Thymus (tissue), 11 donors: Measurements from ENCODE around the gene FITM2. TPM values are rescaled to one million over a fixed set of nuclear protein-coding genes. Genes with fewer than 3 reads are reported as not detected.
"Not testable (repeated sequence)": the region's sequence is repeated elsewhere in the genome, so short reads cannot be mapped to it uniquely, and the experiment has no call there.

Source experiments
- DNase-seq, 9 donors: peaks; one replicate each; pipeline ENCODE4 v3.0.0-alpha.2; 2013; ENCODE audit warnings: low spot score in 9 of 9, low read depth in 6 of 9, missing footprints in 1 of 9
- H3K27ac ChIP-seq, 2 donors: one replicate each; pipeline ENCODE4 v1.5.1; 2013; ENCODE audit warnings: control low read depth in 1 of 2, low read depth in 1 of 2, low read length in 1 of 2, mild to moderate bottlenecking in 1 of 2, moderate library complexity in 1 of 2
- H3K27me3 ChIP-seq, 2 donors: one replicate each; pipeline ENCODE4 v1.5.1; 2013; ENCODE audit warnings: low read length in 1 of 2; ENCODE audit not compliant: control insufficient read depth in 2 of 2, insufficient read depth in 1 of 2
- H3K36me3 ChIP-seq, 2 donors: one replicate each; pipeline ENCODE4 v1.5.1; 2013; ENCODE audit warnings: low read length in 1 of 2, mild to moderate bottlenecking in 1 of 2, moderate library complexity in 1 of 2; ENCODE audit not compliant: control insufficient read depth in 2 of 2, insufficient read depth in 2 of 2
- H3K4me1 ChIP-seq, 2 donors: one replicate each; pipeline ENCODE4 v1.5.1; 2013; ENCODE audit warnings: low read length in 2 of 2; ENCODE audit not compliant: control insufficient read depth in 2 of 2, insufficient read depth in 2 of 2
- H3K4me3 ChIP-seq, 2 donors: one replicate each; pipeline ENCODE4 v1.5.1; 2013; ENCODE audit warnings: low read length in 2 of 2, control low read depth in 1 of 2, mild to moderate bottlenecking in 1 of 2
- H3K9me3 ChIP-seq, 2 donors: one replicate each; pipeline ENCODE4 v1.5.1; 2013; ENCODE audit warnings: low read length in 1 of 2, mild to moderate bottlenecking in 1 of 2; ENCODE audit not compliant: control insufficient read depth in 2 of 2, insufficient read depth in 1 of 2
- WGBS: extraction: QIAGEN DNeasy Blood & Tissue Kit; methylation state at CpG from one replicate; pipeline ENCODE4 v1.1.7; 2013; 5-methylcytosine and 5-hydroxymethylcytosine counted together
- polyA plus RNA-seq: library from polyadenylated mRNA; stranded (reverse); fragments of 200-250 nt; gene quantifications from one replicate; pipeline ENCODE4 v1.2.3, GENCODE V29; 2013
- total RNA-seq: library from RNA; stranded (reverse); fragments of 120-200 nt; gene quantifications from one replicate; pipeline ENCODE4 v1.2.4, GENCODE V29; 2013
- donor health status: healthy.

Gene FITM2
- total and polyA plus RNA-seq, 2 donors, result 1.7 to 2.6 TPM

DNA sequence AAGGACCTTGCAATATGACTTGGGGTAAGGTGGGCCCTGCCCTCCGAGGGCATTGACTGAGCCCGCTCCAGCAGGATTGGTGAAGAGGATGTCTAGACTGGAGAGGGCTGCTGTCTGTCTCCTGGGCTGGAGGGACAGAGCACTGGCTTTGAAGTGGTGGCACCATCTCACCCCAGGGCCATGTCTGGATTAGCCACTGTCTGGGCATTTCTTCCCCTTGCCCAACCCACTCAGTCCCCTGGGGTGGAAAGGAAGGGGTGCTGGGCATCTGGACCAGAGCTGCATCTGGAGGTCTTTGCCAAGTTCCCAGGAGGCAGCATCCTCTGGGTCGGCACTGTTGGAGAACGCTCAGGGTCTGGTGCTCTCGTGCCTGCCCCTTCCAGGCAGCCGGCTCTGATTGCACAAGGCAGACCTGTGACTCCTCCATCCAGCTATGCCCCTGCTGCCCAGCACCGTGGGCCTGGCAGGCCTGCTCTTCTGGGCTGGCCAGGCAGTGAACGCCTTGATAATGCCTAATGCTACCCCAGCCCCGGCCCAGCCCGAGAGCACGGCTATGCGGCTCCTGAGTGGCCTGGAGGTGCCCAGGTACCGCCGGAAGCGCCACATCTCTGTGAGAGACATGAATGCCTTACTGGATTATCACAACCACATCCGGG, 25.9 kb upstream of the FITM2 start, which contains the start of gene R3HDML:
TSS of gene R3HDML (plus strand) at position 319 of the 656 bp plus-strand sequence. CDS start at position 434, 115 bp downstream.
- 94% methylated on average over 16 of the region's 16 CpGs for WGBS
- H3K4me1 ChIP-seq, result no peaks in the 10 kb centered on the region
- no peak for DNase-seq

DNA sequence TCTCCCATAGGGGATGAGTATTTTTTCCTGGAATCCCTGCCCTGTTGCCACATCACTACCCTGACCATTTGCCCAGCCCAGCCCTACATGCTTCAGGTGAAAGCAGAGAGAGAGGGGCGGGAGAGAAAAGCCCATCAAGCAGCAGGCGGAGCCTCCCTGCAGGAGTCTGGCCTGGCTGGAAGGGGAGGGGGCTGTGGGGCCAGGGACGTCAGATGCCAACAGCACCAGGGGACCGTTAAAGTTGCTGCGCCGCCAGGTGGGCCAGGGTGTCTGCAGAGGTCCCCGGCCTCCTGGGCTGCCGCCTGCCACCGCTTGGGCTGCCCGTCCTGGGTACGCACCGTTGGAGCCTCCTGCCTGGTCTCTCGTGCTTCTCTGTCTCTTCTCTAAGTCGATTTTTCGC, 25.1 kb upstream of the FITM2 start:
- H3K27me3 ChIP-seq, result peaks cover 0 to 27% of the 10 kb centered on the region in 2 donors
- no peak for DNase-seq
- H3K9me3 ChIP-seq, result no peaks in the 10 kb centered on the region
- WGBS, result 38% methylated on average over 15 of the region's 15 CpGs
- H3K4me3 ChIP-seq, result no peak overlapping the region
- H3K4me1 ChIP-seq, result no peaks in the 10 kb centered on the region
- H3K27ac ChIP-seq, result no peak overlapping the region
- no peaks in the 10 kb centered on the region for H3K36me3 ChIP-seq

More for the DNA sequence above, 25.9 kb upstream of the FITM2 start, which contains the start of gene R3HDML:
- H3K27ac ChIP-seq, result no peak within 1 kb of the TSS
- no peak within 1 kb of the TSS for H3K4me3 ChIP-seq
- peaks cover 0 to 27% of the 10 kb centered on the region in 2 donors for H3K27me3 ChIP-seq
- H3K9me3 ChIP-seq, result no peaks in the 10 kb centered on the region
- no peaks in the 10 kb centered on the region for H3K36me3 ChIP-seq

DNA sequence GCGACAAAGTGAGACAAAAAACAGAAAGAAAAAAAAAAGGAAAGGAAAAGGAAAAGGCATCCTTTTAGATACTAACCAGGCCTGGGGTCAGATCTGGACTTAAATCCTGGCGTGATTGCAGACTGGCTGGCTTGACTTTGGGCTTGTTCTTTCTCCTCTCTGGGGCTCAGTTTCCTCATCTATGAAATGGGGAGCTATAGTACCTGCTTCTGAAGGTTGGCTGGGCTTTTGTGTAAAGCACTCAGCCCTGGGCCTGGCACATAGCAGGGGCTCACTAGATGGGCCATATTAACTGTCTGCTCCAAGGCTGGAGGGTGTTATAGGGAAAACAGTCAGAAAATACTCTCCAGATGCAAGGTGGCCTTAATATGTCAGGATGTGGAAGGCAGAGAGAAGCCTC, 24.7 kb upstream of the FITM2 start:
- Histone ChIP-seq H3K4me1 (no peaks in the 10 kb centered on the region), H3K27me3 (peaks cover 0 to 27% of the 10 kb centered on the region in 2 donors), H3K27ac (no peak overlapping the region), H3K4me3 (no peak overlapping the region), H3K9me3 (no peaks in the 10 kb centered on the region), H3K36me3 (no peaks in the 10 kb centered on the region)
- no peak for DNase-seq
- WGBS, result 94% methylated on average over 2 of the region's 2 CpGs

DNA sequence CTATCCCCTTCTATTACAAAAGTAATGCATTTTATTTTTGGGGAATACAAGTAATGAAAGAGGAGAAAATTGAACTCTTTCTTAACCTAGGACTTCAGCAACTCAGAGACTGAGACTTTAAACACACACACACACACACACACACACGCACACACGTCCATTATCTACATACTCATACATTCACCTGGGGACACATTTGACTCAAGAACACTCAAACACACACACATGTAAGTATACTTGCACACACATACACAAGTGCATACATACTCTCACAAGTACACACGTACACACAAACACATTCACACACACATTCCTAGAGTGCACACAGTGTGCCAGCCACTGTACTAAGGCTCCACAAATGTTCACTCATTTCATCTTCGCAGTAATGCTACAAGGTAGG, 23.7 kb upstream of the FITM2 start:
- Histone ChIP-seq H3K4me3 (no peak overlapping the region), H3K36me3 (no peaks in the 10 kb centered on the region), H3K27ac (no peak overlapping the region), H3K9me3 (no peaks in the 10 kb centered on the region), H3K27me3 (peaks cover 0 to 27% of the 10 kb centered on the region in 2 donors), H3K4me1 (no peaks in the 10 kb centered on the region)
- DNase-seq, result no peak
- 91% methylated on average over 4 of the region's 4 CpGs for WGBS

DNA sequence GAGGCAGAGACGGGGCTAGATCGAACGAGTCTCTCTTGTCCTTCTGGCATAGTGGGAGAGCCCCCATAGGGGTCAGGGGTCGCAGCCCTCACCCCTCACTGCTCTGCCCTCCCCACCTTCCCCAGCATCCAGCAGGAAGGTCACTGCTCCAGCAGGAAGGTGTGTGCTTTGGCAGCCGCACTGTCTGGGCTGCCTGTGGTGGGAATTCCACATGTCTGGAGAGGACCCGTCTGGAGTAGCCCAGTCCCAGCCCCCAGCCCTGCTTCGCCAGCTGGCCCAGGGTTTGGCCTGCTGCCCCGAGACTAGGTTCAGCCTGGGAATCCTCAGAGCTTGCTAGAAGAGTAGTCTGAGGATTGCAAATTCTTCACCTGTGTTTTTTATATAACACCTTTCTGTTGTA, 23.3 kb upstream of the FITM2 start:
- Histone ChIP-seq H3K4me1 (no peaks in the 10 kb centered on the region), H3K9me3 (no peaks in the 10 kb centered on the region), H3K4me3 (no peak overlapping the region), H3K36me3 (no peaks in the 10 kb centered on the region), H3K27ac (no peak overlapping the region), H3K27me3 (peaks cover 0 to 27% of the 10 kb centered on the region in 2 donors)
- WGBS, result 75% methylated on average over 8 of the region's 8 CpGs
- DNase-seq, result no peak

DNA sequence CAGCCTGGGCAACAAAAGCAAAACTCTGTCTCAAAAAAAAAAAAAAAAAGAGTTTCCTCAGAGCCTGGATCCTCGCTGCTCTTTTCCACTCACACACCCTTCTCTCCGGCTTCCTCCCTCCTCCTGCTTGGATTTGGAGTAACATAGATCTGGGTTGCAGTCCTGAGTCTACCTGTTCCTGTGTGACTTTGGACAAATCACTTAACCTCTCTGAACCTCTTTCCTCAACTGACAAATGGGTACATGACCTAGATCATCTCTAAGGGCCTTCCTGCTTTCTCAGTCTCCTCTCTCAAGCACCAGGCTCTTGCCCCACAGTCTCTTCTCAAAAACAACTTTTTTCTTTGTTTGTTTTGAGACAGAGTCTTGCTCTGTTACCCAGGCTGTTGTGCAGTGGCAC, 20.2 kb upstream of the FITM2 start:
- Histone ChIP-seq H3K27ac (no peak overlapping the region), H3K4me3 (no peak overlapping the region), H3K9me3 (no peaks in the 10 kb centered on the region), H3K27me3 (peaks cover 0 to 26% of the 10 kb centered on the region in 2 donors), H3K4me1 (peaks cover 5 to 10% of the 10 kb centered on the region in 2 donors), H3K36me3 (no peaks in the 10 kb centered on the region)
- 98% methylated on average over 2 of the region's 2 CpGs for WGBS
- no peak for DNase-seq

DNA sequence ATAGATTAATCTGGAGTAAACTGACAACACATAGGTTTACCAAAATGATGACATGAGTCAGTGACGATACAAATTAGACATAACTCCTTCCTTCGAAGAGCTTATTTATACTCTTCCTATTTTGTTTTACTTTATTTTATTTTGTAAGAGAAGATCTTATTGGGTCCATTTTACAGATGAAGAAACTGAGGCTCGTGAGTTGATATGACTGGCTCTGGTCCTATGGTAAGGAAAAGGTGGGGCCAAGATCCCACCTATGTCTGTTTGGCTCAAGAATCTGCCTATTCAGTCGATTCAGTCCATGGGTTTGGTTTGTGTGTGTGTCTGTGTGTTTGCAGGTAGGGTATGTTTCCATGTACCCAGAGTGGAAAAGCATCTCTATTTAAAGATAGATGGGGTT, 17.4 kb upstream of the FITM2 start:
- WGBS, result 94% methylated on average over 4 of the region's 4 CpGs
- Histone ChIP-seq H3K4me3 (no peak overlapping the region), H3K9me3 (no peaks in the 10 kb centered on the region), H3K36me3 (no peaks in the 10 kb centered on the region), H3K4me1 (peaks cover 5 to 10% of the 10 kb centered on the region in 2 donors), H3K27ac (no peak overlapping the region), H3K27me3 (peaks cover 0 to 22% of the 10 kb centered on the region in 2 donors)
- DNase-seq, result no peak

DNA sequence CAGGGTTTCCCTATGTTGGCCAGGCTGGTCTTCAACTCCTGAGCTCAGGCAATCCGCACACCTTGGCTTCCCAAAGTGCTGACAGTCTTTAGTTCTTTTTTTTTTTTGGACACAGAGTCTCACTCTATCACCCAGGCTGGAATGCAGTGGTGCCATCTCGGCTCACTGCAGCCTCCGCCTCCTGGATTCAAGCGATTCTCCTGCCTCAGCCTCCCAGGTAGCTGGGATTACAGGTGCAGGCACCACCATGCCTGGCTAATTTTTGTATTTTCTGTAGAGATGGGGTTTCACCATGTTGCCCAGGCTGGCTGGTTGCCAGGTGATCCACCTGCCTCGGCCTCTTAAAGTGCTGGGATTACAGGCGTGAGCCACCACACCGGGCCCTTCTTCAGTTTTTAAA, 16.7 kb upstream of the FITM2 start:
- Histone ChIP-seq H3K4me1 (peaks cover 5 to 10% of the 10 kb centered on the region in 2 donors), H3K27me3 (peaks cover 0 to 22% of the 10 kb centered on the region in 2 donors)
- H3K9me3 ChIP-seq, H3K36me3 ChIP-seq, H3K27ac ChIP-seq, H3K4me3 ChIP-seq, DNase-seq: not testable (repeated sequence)
- WGBS, result 96% methylated on average over 7 of the region's 7 CpGs

DNA sequence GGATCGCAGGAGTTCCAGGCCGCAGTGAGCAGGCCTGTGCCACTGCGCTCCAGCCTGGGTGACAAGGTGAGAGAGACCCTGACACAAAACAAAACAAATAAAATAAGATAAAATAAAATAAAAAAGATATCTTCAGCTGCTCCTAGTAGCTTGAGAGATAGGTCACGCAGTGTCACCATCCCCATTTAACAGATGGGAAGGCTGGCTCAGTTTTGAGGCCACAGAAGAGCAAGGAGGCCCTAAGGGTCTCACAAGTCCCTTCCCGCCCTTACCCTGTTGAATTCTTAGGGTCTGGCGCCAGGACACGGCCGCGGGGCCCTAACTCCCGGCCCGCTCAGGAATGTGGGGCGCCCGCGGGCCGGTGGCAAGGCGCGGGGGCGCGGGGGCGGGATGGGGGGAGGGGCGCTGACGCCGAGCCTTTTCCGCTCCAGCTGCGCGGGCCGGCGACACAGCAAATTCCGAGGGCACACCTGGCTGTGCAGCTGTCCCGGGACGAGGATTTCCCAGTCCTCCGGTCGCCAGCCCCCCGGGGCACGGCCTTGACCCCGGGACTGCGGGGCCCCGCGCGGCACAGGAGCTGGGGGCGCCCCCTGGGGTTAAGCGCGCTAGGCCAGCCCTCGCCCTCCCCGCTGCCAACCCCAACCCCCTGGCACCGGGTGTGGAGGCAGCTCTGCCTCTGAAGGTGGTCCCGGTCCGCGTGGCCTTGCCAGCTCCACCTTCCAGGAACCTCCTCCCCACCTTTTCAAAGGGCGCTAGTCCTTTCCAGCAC, 15.6 kb upstream of the FITM2 start:
- DNase-seq, result peak in 4 of 9 donors; percentile 11 to 51 (median 26)
- Histone ChIP-seq H3K4me3 (peak overlapping the region in 1 of 2 donors; percentile 38), H3K27ac (no peak overlapping the region), H3K4me1 (peaks cover 5 to 10% of the 10 kb centered on the region in 2 donors), H3K9me3 (no peaks in the 10 kb centered on the region), H3K27me3 (peaks cover 0 to 22% of the 10 kb centered on the region in 2 donors), H3K36me3 (no peaks in the 10 kb centered on the region)
- 14% methylated on average over 50 of the region's 50 CpGs for WGBS
